ENCODE measurements around the gene SYT4.

The SYT4 gene

DNA sequence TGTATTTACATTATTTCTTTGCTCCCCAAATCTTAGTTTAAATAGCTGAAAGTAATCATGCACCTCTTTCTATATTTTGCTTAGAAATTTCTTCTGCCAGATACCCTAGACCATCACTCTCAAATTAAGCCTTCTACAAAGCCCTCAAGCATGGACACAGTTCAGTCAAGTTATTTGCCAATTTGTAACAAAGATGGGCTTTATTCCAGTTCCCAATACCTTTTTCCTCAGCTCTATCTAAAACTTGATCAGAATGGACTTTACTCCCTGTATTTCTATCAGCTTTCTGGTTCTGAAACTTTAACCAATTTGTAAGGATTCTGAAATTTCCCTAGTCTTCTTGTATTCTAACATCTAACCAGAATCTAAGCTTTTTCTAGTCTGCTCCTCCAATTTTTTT is 56.6 kb downstream of the SYT4 start:
- DNase-seq (ENCODE audit: low read depth, low spot score), result no peak
